KBM-7 (cell line): ENCODE data around the gene COX11.

Experiments used
- DNase-seq: peaks from one replicate; pipeline ENCODE4 v3.0.0-alpha.2; 2015
- in situ Hi-C: fragments of 300-500 bp; cut with MboI; formaldehyde crosslinking; loops from 2 replicates; pipeline ENCODE4 v1.14.3; 2020; ENCODE audit warnings: low sequenced_read_pairs, low pct_unique_long_range_greater_than_20kb, mixed read lengths

Gene COX11, protein sequence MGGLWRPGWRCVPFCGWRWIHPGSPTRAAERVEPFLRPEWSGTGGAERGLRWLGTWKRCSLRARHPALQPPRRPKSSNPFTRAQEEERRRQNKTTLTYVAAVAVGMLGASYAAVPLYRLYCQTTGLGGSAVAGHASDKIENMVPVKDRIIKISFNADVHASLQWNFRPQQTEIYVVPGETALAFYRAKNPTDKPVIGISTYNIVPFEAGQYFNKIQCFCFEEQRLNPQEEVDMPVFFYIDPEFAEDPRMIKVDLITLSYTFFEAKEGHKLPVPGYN

DNA sequence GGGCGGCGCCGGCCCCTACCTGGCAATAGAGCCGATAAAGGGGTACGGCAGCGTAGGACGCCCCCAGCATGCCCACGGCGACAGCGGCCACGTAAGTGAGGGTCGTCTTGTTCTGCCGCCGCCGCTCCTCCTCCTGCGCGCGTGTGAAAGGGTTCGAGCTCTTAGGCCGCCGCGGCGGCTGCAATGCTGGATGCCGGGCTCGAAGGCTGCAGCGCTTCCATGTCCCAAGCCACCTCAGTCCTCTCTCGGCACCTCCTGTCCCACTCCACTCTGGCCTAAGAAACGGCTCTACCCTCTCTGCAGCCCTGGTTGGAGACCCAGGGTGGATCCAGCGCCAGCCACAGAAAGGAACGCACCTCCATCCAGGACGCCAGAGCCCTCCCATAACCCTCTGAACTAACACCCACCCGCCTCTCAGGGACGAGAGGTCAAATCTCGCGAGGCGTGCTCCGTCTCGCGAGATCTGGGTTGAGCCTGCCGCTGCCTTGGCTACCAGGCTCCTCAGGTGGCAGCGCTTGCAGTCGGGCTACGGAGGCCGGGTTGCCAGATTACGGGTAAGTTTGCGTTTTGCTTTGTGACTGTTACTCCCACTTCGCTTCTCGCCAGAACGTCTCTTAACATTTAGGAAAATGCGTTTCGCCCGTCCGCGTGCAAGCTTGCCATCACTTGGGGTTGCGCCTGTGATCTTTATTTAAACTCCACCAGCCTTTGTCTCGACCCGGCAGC lies at the start of gene COX11, which contains the start of gene STXBP4:
TSS of gene COX11 (minus strand) at position 393 of the 726 bp plus-strand sequence. CDS start at position 385, 8 bp downstream.
TSS of gene STXBP4 (plus strand) at position 504 of the 726 bp plus-strand sequence. CDS start 17,455 bp downstream, outside the sequence.
- in situ Hi-C loops, result no loop called here
- DNase-seq, result peak; percentile 97

DNA sequence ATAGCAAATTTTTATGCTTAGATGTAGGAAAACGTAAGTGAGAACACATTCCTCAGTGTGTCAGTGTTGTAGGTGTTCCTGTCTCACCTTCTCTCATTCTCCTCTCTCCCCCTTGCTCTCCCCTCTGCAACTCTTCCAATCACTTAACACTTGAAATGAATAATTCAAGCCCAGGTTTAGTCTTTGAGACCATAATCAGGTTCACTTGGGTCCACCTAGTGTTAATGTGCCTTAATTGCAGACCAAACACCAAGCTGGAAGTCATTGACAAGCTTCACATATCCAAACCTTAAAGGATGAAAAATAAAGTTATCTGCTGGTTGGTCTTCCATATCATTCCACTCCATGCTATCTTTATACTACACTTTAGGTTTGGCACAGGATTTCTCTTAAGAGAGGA lies 37.1 kb upstream of the COX11 start:
- in situ Hi-C loops, result no loop called here
- peak; percentile 31 for DNase-seq

DNA sequence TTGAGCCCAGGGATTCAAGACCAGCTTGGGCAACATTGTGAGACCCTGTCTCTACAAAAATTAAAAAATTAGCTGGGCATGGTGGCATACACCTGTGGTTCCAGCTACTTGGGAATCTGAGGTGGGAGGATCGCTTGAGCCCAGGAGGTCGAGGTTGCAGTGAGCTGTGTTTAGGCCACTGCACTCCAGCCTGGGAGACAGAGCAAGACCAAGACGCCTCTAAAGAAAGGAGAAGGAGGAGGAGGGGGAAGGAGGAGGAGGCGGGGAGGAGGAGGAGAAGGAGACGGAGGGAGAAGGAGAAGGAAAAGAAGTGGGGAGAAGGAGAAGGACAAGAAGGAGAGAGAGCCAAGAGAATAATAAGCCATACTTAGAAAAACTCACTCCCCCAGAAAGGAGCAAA lies 36.0 kb upstream of the COX11 start:
- in situ Hi-C loops, result no loop called here
- DNase-seq, result no peak

DNA sequence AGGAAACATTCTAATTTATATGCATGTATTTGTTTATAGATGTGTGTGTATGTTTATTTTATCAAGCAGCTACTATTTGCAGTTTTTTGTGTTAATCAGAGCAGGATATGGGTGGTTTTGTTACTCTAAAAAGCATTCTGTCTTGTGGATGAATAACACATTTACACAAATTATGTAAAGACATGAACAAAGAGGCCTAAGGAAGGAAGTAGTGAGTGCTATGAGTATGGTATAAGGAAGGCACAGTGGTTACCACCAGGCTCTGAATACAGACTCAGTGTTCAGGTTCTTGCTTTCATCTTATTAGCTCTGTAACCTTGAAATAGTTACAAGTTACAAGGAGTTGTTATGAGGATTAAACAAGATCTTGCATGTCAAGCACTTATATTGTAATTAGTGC lies 34.0 kb upstream of the COX11 start:
- no peak for DNase-seq
- in situ Hi-C loops, result no loop called here

DNA sequence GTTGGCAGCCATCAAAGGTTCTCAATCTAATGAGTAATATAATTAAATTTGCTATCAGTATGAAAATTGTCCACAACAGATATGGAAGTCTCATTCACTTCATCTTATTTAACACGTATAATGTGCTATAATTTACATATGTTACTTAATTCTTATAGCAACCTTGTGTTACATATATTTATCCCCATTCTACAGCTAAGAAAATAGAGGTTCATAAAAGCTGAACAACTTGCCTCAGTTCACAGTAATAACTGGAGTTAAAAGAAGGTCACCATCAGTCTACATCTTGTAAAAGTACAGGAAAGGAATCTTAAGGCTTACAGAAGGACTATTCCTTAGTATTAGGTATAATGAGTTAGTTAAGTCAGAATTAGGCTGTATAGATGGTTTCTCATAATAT lies 28.0 kb upstream of the COX11 start:
- DNase-seq, result no peak
- in situ Hi-C loops, result no loop called here

DNA sequence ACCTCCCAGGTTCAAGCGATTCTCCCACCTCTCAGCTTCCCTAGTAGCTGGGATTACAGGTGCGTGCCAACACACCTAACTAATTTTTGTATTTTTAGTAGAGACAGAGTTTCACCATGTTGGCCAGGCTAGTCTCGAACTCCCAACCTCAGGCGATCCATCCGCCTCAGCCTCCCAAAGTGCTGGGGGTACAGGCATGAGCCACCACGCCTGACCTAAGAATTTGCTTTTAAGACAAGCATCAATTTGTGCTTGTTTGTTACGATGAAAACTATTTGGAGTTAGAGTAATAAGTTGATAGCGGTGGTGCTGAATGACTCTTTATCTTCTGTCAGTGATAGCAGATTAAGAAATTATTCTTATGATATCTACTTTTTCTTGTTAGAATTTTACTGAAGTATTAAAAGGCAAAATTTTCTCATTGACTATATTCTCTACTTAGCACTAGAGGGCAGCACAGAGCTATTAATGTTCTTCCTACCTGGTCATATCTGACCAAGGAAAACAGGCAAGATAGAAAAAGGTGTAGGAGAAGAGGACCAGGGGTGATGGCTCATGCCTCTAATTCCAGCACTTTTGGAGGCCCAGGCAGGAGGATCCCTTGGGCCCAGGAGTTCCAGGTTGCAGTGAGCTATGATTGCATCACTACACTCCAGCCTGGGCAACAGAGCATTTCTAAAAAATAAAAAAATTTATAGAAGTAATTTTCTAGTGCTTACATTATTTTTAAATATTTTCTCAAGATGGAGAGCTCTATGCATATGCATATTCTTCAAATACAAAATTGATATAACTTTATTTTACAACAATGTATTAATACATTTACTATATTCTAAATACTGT lies 24.6 kb upstream of the COX11 start:
- in situ Hi-C loops, result no loop called here
- DNase-seq, result peak; percentile 57

DNA sequence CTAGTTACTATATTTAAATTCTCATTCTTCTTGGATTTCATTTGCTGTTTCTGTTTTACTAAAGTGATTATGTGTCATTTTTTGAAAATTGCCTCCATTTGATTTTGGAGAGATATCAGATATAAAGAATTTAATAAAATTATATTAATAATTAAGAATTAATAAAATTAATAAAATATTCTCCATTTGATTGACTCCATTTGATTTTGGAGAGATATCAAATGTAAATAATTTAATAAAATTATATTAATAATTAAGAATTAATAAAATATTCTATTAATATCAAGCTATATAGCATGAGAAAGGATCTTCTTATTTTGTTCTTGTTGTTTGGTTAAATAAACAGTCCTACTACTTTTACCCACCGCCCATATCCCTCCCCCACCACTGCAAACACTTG lies 23.1 kb upstream of the COX11 start:
- no peak for DNase-seq
- in situ Hi-C loops, result no loop called here

DNA sequence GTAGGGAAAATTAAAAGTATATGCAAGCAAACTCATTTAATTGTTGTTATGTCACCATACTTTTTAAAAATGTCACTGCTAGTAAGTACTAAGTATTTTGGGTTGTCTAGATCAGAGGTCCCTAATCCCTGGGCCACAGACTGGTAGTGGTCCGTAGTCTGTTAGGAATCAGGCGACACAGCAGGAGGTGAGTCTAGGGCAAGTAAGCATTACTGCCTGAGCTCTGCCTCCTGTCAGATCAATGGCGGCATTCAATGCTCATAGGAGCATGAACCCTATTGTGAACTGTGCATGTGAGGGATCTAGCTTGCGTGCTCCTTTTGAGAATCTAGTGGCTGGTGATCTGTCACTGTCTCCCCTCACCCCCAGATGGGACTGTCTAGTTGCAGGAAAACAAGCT lies 21.7 kb upstream of the COX11 start:
- in situ Hi-C loops, result no loop called here

DNA sequence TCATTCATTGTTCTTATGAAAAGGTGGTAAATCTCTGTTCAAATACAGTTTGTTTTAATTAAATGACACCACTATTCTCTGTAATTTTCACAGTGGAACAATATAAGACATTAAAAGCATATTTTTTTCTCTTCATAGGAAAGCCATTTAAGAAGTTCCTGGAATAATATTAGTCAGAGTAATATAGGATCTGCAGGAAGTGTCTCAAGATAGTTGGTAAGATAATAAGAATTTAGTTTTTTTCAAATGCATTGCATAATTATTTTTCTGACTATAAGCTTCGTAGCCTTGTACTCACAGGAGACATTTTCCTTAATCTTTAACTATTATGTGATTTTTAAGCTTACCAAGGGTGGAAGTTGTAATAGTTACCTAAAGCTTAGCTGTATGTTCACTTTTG lies 17.0 kb upstream of the COX11 start:
- no peak for DNase-seq
- in situ Hi-C loops, result no loop called here

More for the DNA sequence above, 21.7 kb upstream of the COX11 start:
- DNase-seq, result no peak

DNA sequence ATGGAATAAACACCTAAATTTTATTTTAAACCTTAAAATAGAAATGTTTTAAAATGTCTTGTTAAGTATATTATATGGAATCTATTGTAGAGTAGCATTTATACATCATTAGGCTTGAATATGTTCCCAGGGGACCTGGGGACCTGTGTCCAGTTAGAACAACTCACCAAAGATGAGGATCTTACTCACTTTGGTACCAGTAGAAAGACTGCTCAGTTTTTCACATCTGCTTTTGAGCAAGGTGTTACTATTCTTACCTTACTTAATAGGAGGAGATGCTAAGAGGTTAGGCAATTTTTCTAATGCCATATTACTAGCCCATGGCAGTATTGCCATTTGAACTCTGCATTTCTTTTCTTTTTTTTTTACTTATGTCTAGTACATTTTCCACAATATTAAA lies 14.8 kb upstream of the COX11 start:
- in situ Hi-C loops, result no loop called here
- DNase-seq, result no peak

DNA sequence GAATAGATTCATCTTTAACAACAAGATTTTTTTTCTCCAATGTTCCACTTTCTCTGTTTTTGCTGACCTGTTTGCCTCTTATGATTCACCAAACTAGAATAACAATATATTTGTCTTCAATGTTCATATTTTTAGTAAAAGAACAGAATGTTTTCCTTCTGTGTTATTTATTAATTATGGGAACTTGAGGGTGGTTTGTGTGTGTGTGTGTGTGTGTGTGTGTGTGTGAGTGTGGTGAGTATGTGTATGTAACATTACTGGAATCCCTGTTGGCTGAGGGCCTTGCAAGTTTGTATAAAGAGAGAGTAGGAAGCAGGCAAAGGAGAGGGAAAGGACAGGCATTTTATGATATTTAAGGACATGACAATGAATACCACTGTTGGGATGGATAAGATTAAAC lies 13.9 kb upstream of the COX11 start:
- no peak for DNase-seq
- in situ Hi-C loops, result no loop called here

DNA sequence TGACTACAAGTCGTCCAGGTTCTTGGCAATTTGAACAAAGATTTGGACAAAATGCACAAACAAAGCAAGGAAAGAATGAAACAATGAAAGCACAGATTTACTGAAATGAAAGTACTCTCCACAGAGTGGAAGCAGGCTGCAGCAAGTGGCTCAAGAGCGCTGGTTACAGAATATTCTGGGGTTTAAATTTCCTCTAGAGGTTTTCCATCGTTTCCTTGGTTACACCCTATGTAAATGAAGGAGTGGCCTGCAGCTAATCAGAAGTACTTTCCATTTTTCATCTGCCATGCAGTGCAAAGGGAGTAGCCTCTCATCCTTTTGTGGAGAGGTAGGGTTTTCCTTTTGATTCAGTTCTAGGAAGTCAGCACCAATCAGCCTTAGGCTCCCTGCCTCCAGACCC lies 11.9 kb upstream of the COX11 start:
- no peak for DNase-seq
- in situ Hi-C loops, result no loop called here

DNA sequence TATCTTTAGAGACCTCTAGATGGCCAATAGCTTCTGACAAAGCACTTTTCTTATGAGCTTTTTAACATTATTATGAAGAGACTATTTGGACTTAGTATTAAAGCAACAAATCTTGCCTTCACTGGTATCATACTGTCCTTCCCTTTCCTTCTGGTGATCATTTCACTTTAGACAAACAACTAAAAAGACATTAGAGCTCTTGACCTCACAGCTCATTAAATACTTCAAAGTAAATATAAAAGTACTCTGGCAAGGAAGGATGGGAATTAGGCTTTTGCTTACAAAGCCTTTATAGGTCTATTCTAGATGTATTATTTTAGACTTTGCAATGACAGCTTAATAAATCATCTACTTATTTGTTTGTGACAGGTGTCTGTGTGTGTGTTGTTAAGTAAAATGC lies 11.2 kb upstream of the COX11 start:
- in situ Hi-C loops, result no loop called here
- DNase-seq, result no peak

DNA sequence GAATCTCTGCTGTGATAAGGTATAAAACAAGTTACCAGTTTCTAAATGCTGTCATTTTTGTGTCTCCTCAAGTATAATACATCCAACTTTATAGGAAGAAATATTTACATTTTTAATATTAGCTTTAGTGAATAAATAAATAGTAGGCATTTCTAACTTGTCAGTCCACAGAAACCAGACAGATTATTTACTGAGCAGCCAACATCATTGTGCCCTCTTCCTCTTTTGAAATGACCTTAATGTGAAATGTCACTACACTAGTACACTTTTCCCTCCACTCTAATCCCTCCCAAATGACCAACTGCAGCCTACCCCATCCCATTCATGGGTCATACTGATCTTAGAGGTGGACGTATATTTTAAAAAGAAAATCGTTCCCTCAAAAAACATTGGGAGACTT lies 9.3 kb upstream of the COX11 start:
- in situ Hi-C loops, result no loop called here
- no peak for DNase-seq

DNA sequence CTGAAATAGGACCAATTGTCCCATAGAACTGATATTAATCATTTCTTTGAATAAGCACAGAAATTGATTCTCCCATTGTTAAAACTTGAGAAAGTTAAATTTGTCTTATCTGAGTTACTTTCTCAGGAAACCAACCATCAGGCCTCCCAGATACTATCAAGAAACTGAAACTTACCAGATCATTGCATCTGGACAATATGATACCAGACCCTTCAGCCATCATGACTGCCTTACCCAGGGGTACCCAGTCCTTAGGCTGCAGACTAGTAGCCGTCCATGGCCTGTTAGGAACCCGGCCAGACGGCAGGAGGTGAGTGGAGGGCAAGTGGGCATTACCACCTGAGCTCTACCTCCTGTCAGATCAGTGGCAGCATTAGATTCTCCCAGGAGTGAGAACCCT lies 7.9 kb upstream of the COX11 start:
- DNase-seq, result no peak
- in situ Hi-C loops, result no loop called here

DNA sequence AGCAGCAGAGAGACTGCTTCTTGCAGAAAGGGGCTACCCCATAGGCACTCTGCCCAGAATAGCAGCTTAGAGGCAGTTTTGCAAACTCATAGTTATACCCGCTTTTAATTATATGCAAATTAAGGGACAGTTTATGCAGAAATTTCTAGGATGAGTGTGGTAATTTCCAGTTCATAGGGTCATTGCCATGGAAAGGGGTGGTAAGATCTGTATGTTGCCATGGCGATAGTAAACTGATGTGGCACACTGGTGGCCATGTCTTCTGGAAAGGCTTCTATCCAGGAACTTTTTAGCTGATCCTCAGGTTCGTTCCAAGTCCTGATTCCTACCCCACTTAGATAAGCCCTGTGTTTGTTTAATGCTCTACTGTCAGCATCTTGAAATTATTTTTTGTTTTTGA lies 6.3 kb upstream of the COX11 start:
- no peak for DNase-seq
- in situ Hi-C loops, result no loop called here

DNA sequence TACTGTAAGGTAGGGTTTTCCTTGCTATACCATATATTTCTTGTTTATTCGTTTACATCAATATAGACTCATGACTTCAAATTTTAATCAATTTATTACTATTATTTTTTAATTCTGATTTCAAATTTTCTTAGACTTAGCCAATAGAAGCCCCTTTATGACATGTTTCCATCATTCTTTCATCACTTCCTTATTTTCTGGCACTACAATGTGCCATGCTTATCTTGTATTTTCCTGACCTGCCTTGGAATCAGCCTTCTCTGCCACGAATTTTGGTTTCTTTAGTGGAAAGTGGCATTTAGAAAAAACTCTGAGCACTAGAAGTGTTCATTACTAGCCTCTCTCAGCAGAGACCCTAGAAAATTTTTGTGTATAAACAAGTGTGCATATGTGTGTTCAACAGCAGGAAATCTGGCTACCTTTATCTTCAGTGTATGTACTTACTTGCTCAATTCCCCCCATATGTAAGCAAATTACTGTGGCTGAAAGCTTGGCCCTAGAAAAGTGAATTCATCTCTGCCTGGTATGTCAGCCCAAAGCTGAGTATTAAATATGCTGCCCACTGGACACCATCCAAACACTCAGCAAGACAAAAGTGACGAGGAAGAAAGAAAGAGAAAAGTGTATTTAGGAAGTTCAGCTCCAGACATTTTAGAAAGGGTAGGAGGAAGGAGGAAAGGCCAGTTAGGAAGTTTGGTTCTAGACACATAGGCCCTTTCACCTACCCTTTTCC lies 4.1 kb upstream of the COX11 start:
- in situ Hi-C loops, result no loop called here
- no peak for DNase-seq

DNA sequence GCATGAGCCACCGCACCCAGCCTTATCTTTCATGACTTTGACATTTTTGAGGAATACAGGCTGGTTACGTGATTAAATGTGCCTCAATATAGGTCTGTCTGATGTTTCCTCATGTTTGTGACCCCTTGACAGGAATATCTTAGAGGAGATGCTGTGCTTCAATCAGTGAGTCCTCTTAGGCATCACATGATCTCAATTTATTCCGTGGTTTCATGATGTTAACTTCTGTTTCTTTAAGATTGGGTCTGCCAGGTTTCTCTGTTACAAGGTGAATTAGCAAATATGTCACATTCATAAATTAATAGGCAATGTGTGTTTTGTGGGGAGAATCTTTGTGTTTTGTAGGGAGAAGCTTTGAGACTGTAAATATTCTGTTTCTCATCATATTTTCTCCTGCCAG lies 3.4 kb upstream of the COX11 start:
- in situ Hi-C loops, result no loop called here
- no peak for DNase-seq

DNA sequence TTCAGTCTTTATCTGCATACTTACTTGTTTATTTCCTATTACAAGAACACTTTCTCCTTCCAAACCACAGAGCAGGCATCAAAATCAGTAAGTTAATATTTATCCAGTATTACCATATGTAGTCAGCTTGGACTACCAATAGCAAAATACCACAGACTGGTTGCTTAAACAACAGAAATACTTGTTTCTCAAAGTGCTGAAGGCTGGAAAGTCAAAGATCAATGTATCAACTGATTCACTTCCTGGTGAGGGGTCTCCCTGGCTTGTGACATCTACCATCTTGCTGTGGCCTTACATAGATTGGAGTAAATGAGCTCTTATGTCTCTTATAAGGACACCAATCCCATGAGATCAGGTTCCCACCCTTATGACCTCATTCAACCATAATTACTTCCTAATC lies 2.7 kb upstream of the COX11 start:
- in situ Hi-C loops, result no loop called here
- DNase-seq, result no peak
